ENCODE results near the gene SLAMF9.

GRCh38 chr1:159922511-159923202, 31.4 kb downstream of the SLAMF9 start:
- TF ChIP-seq POLR2AphosphoS5 (IDR thresholded peaks at IDR 0.05; ENCODE audit: insufficient read depth, low read depth, low read length) (no peak), EZH2 (IDR thresholded peaks at IDR 0.05; ENCODE audit: borderline replicate concordance, low read depth, low read length, severe bottlenecking) (no peak), POLR2A (IDR thresholded peaks at IDR 0.05; ENCODE audit: low read depth, low read length) (no peak), JUN (IDR thresholded peaks at IDR 0.05; ENCODE audit: borderline replicate concordance, insufficient read depth, insufficient read length, low read depth) (no peak), MYC (IDR thresholded peaks at IDR 0.05; ENCODE audit: low read depth, low read length) (no peak), GATA2 (IDR thresholded peaks at IDR 0.05; ENCODE audit: insufficient read depth, insufficient read length, low read depth, low read length) (no peak), FOS (IDR thresholded peaks at IDR 0.05; ENCODE audit: borderline replicate concordance, insufficient read depth, low read length) (no peak)
- TF ChIP-seq, protein P1, sequence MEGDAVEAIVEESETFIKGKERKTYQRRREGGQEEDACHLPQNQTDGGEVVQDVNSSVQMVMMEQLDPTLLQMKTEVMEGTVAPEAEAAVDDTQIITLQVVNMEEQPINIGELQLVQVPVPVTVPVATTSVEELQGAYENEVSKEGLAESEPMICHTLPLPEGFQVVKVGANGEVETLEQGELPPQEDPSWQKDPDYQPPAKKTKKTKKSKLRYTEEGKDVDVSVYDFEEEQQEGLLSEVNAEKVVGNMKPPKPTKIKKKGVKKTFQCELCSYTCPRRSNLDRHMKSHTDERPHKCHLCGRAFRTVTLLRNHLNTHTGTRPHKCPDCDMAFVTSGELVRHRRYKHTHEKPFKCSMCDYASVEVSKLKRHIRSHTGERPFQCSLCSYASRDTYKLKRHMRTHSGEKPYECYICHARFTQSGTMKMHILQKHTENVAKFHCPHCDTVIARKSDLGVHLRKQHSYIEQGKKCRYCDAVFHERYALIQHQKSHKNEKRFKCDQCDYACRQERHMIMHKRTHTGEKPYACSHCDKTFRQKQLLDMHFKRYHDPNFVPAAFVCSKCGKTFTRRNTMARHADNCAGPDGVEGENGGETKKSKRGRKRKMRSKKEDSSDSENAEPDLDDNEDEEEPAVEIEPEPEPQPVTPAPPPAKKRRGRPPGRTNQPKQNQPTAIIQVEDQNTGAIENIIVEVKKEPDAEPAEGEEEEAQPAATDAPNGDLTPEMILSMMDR (IDR thresholded peaks at IDR 0.05; ENCODE audit: extremely low read depth in 1 of 2, insufficient read depth in 1 of 2, low read depth in 1 of 2, low read length in 2 of 2) = no peak
- TF ChIP-seq, protein P2, sequence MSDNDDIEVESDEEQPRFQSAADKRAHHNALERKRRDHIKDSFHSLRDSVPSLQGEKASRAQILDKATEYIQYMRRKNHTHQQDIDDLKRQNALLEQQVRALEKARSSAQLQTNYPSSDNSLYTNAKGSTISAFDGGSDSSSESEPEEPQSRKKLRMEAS (IDR thresholded peaks at IDR 0.05; ENCODE audit: insufficient read depth, insufficient read length) = no peak

Measured in endothelial cell of umbilical vein (primary cell).